ENCODE measurements around the gene NASP. TPM values are rescaled to one million over a fixed set of nuclear protein-coding genes. Genes with fewer than 3 reads are reported as not detected.
A peak's percentile ranks its signal among the peaks of the same experiment; 100 is the strongest.

The NASP gene
- total RNA-seq, 1 experiment from 2014 or later: 514 TPM

- Histone ChIP-seq H3K4me2 (ENCODE audit: insufficient read depth, insufficient read length, low read length) (no peak overlapping the region), H4K20me1 (ENCODE audit: control insufficient read depth, insufficient read depth, insufficient read length) (no peaks in the 10 kb centered on the region), H3K56ac (ENCODE audit: insufficient read length, low read depth, low read length) (no peak overlapping the region), H2BK20ac (ENCODE audit: low read depth, low read length, poor library complexity, severe bottlenecking) (no peak overlapping the region), H2BK120ac (ENCODE audit: low read depth, low read length, poor library complexity, severe bottlenecking) (no peak overlapping the region), H2BK5ac (ENCODE audit: insufficient read length, low read length) (no peak overlapping the region), H3K23me2 (ENCODE audit: insufficient read length, low read depth, low read length, poor library complexity, severe bottlenecking) (no peaks in the 10 kb centered on the region), H3K4me1 (ENCODE audit: insufficient read depth, low read length) (no peaks in the 10 kb centered on the region), H4K5ac (ENCODE audit: insufficient read length, low read depth, low read length) (no peak overlapping the region), H3K79me1 (ENCODE audit: insufficient read depth, low read depth, low read length, poor library complexity, severe bottlenecking) (peaks cover 7% of the 10 kb centered on the region), H3K27me3 (ENCODE audit: insufficient read depth, low read length) (no peaks in the 10 kb centered on the region), H2BK12ac (ENCODE audit: insufficient read length, low read depth, low read length) (no peak overlapping the region), H3K79me2 (ENCODE audit: insufficient read depth, low read length) (peaks cover 3% of the 10 kb centered on the region; the same call in 1 of the 2 replicates), H2AK5ac (ENCODE audit: insufficient read length, low read length) (no peak overlapping the region), H3K9me3 (ENCODE audit: control insufficient read depth, low read depth, low read length) (no peaks in the 10 kb centered on the region), H2AFZ (ENCODE audit: low read length) (no peak overlapping the region), H3T11ph (ENCODE audit: low read length) (no peak overlapping the region), H2BK15ac (ENCODE audit: low read depth, low read length) (no peak overlapping the region), H3K27ac (ENCODE audit: insufficient read length, low read depth, low read length) (no peak overlapping the region), H4K91ac (ENCODE audit: insufficient read length, low read depth, low read length) (no peak overlapping the region), H3K14ac (ENCODE audit: insufficient read depth, low read length) (no peak overlapping the region), H3K18ac (ENCODE audit: insufficient read length, low read depth, low read length) (no peak overlapping the region), H3K9ac (ENCODE audit: extremely low read depth, insufficient read length, low read length) (no peak overlapping the region), H3K4ac (ENCODE audit: low read depth, low read length) (no peak overlapping the region), H4K8ac (replicated peaks; ENCODE audit: insufficient read length, low read depth, low read length) (no peak overlapping the region), H3K23ac (ENCODE audit: insufficient read length, low read depth, low read length) (no peak overlapping the region)
- no CpG with 5 or more reads among the region's 5 CpGs for WGBS (ENCODE audit: extremely low coverage, insufficient read length, low lambda C conversion rate)
- Mint-ChIP-seq H3K27ac (peak overlapping the region in 1 of 3 experiments; percentile 60; a peak in 2 of 7 replicates), H3K4me3 (no peak overlapping the region), H3K4me1 (no peaks in the 10 kb centered on the region), H3K36me3 (ENCODE audit: insufficient read depth in 1 of 3, low read depth in 3 of 3) (peaks cover 61 to 92% (median 87%) of the 10 kb centered on the region in 3 experiments), H3K27me3 (ENCODE audit: low read depth) (no peaks in the 10 kb centered on the region), H3K9me3 (no peaks in the 10 kb centered on the region)
- no peak for TF ChIP-seq CTCF (conservative IDR thresholded peaks at IDR 0.05)
- DNase-seq: no peak
Observed at GRCh38 chr1:45608175-45609156, 24.6 kb downstream of the NASP start.

Measured in H9 (cell line).